Measurements from ENCODE around the gene HAO1.
"Not testable (repeated sequence)": the region's sequence is repeated elsewhere in the genome, so short reads cannot be mapped to it uniquely, and the experiment has no call there.

Gene HAO1

DNA sequence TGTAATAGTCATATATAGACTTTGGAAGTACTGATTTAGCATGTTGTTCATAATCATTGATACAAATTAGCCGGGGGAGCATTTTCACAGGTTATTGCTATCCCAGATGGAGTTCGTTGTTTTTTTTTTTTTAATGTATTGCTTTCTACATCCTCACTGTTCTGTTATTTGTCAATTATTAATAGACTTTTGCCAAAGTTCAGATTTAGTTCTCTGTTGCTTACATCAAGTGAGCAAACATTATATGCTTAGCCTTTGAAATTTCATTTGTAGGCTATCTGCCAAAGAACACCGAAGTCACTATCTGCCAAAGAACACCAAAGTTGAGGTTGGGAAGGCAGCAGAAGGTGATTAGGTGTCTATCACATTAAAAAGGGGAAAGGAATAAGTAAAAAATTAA is at the start of gene HAO1:
HAO1 (minus strand) TSS at position 118 of the 400 bp plus-strand sequence; CDS start at position 82, 36 bp downstream.
- FAIRE-seq = no peak

DNA sequence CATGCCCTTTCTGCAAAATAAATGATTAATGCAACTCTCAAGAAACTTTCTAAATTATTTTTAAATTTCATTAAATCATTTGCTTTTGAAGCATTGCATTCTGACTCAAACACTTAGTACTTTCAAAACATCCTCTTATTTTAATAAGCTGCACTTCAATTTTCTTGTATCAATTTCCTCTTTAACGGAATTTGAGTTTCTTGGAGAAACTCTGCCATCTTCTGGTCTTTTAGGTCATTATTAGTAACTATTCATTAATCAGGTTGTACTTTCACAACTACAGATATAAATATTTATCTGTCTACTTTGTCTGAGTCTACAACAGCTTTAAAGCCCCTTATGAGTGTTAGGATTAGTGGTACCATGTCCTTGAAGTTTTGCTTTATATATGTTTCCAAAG is 49.1 kb upstream of the HAO1 start:
- FAIRE-seq = peak; percentile 65

GRCh38 chr20:7985916-7986315 is 45.7 kb upstream of the HAO1 start:
- no peak for FAIRE-seq

- FAIRE-seq = no peak
Observed at GRCh38 chr20:7984192-7984591, 43.9 kb upstream of the HAO1 start.

- FAIRE-seq = no peak
Observed at GRCh38 chr20:7981374-7981773, 41.1 kb upstream of the HAO1 start.

GRCh38 chr20:7980332-7981046 is 40.2 kb upstream of the HAO1 start:
- no peak for FAIRE-seq

DNA sequence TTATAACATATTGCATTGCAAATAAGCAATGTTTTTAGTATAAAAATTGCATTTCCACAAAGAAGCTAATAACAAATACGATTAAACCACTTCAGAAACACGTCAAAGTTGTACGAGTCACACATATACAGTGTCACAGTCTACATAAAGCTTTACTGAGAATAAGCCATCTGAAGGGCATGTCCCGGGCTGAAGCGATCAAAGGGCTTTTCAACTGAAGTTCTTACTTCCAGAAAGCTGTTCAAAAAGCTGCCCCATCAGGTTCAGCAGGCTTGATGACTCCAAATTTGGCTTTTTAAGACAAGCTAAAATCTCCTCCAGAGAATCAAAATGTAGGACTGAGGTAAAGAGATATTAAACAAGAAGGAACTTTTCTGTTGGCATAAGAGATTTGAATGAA is 37.5 kb upstream of the HAO1 start:
- FAIRE-seq = no peak

DNA sequence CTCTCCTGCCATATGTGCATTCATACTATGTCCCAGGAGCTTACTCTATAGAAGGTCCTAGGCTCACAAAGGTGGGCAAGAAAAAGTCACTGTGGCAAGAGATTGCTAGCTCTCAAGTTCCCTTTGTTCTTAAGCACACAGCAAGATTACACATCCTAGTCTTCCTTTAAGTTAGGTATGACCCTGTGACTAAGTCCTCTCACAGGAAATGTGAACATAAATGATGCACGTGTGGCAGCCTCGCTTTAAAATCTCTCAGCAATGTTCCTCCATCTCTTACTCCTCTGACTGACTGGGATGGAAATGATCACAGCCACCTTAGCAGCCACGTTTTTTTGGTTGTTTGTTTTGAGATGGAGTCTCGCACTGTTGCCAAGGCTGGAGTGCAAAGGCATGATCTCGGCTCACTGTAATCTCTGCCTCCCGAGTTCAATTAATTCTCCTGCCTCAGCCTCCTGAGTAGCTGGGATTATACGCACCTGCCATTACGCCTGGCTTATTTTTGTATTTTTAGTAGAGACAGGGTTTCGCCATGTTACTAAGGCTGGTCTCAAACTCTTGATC is 35.7 kb upstream of the HAO1 start:
- FAIRE-seq = no peak

DNA sequence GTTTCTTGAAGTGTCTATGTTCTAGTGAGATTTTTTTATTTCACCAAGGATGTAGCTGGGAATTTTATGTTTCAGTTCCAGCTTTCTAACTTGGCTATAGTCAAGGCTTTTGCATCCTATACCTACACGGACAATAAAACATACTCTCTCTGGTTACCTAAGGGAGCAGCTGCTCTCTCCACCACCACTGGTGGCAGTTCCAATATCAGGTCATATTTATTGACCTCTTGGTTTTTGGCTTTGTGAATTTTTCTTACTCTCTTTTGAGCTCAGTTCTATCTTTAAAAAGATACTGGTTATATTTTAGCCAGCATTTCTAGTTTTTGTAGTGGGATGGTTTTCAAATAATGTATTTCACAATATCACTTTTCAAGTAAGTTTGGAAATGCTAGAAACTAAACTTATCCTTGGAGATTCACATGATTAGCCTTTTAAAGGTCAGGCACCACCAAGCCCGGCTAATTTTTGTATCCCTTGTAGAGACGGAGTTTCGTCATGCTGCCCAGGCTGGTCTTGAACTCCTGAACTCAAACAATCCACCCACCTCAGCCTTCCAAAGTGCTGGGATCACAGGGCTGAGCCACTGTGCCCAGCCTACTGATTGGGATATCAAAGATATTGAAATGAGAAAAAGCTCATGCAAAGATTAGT is 34.7 kb upstream of the HAO1 start:
- no peak for FAIRE-seq

GRCh38 chr20:7971536-7972280 is 31.4 kb upstream of the HAO1 start:
- no peak for FAIRE-seq

GRCh38 chr20:7967199-7967844 is 27.1 kb upstream of the HAO1 start:
- FAIRE-seq = no peak

DNA sequence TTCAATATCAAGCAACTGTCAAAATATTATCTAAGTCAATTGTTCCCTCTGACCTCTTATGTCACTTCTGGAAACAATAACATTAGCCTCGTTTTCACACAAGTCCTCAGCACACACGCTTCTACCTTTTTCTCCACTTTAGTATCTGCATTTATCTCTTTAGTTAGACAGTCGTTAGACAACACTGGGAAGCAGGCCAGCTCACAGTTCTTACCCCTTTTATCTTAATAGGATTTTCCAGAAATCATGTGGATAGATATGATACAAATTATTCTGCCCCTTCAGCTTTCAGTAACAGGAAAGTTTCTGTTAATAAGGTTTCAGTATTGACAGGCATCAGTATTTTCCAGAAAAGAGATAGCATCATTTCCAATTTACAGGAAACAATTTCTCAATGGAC is 25.9 kb upstream of the HAO1 start:
- no peak for FAIRE-seq

GRCh38 chr20:7959484-7959883 is 19.2 kb upstream of the HAO1 start:
- FAIRE-seq = no peak

DNA sequence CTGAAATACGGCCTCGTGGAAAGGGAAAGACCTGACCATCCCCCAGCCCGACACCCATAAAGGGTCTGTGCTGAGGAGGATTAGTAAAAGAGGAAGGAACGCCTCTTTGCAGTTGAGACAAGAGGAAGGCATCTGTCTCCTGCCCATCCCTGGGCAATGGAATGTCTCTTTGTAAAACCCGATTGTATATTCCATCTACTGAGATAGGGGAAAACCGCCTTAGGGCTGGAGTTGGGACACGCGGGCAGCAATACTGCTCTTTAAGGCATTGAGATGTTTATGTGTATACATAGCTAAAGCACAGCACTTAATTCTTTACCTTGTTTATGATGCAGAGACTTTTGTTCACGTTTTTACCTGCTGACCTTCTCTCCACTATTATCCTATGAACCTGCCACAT is 16.3 kb upstream of the HAO1 start:
- FAIRE-seq = not testable (repeated sequence)

- FAIRE-seq = no peak
Observed at GRCh38 chr20:7950387-7950786, 10.1 kb upstream of the HAO1 start.

DNA sequence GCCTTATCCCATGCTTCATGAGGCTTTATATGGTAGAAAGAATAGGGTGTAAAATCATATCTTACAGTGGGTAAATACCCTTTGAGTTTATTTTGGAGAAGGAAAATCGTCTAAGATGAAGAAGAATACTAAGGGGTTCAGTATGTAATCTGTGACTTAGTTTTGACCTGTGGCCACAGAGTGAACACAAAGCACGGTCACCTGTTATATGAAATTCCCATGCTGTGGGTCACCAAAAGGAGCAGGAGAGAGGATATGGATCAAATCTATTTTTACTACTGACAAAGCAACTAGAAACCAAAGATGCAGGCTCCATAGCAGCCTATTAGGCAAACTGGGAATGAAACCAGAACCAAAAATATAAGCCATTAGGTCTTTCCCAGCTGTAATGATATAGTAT is 3.6 kb upstream of the HAO1 start:
- no peak for FAIRE-seq

DNA sequence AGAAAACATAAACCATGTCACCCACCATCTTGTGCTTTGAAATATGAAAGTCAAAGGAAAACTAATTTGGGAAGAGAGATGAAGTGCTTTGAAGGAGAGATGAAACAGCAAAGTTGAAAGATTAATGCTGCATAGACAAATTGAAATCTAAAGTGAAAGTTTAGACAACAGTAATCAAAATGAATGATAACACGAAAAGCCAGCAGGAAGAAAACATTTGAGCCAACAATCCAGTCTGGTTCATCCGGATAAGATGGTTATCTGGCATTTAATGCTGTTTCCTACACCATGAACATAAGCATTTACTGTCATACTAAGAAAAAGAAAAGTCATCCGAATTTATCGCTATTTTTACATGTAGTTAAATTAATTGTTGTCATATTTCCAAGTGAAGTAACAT is 595 bp downstream of the HAO1 start:
- FAIRE-seq = peak; percentile 51

DNA sequence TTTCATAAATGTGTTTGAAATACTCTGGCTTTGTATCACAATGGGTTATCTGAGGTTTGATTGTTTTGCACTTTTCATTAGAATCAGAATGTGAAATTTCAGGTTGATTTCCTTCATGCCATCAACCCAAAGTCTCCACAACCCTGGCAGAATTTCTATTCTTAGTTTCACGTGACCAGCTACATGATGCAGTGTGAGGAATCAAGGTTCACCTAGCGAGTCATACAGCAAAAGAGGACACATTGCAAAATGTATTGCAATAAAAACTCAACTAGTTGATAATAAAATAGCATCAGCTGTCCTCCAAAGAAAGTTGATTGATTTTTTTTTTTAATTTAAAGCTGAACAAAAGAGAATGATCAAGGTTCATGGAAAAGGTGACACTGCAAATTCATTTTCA is 2.2 kb downstream of the HAO1 start:
- no peak for FAIRE-seq

GRCh38 chr20:7937328-7937727 is 2.9 kb downstream of the HAO1 start:
- no peak for FAIRE-seq

DNA sequence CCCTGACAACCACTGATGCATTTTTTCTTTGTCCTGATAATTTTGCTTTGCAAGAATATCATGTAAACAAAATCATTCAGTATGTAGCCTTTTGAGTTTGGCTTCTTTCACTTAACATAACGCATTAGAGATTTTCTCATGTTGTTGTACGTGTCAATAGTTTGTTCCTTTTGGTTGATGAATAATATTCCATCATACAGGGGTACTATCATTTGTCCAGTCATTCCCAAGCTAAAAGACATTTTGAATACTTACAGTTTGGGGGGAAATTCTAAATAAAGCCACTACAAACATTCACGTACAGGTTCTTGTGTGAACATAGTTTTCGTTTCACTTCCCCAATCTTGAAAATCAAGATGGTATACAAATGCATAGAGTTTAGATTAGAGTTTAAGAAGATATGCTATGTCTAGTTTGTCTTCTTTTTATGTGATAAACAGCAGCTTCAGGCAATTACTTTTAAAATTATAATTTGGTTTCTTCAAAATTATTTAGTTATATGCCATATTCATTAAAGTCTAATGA is 5.2 kb downstream of the HAO1 start:
- FAIRE-seq = no peak

GRCh38 chr20:7933346-7933745 is 6.9 kb downstream of the HAO1 start:
- FAIRE-seq = no peak

GRCh38 chr20:7930343-7930742 is 9.9 kb downstream of the HAO1 start:
- FAIRE-seq = no peak

DNA sequence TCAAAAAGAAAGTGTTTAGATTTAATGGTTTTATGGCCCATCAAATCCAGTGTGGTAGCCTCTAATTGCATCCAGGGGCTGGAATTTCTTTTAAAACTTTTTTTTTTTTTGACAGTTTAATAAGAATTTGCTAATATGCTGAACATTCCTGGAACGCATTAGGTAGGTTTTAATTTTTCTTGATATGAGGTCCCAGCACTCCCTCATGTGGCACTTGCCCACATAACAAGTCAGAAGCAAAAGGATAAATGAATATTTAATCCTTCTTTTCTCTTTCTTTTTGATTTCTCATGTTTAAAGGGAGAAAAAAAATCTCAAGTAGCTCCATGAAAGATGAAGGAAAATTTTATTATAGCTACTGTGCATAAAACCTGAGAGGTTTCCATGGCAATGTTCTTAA is 13.5 kb downstream of the HAO1 start:
- peak; percentile 72 for FAIRE-seq

Data from endometrium (tissue), 2 donors.